ENCODE data around the gene EME2. TPM values are rescaled to one million over a fixed set of nuclear protein-coding genes. Genes with fewer than 3 reads are reported as not detected.

The EME2 gene
- total and polyA plus RNA-seq, 2 experiments from 2014 or later: 4.1 to 15.0 TPM

- no peak for TF ChIP-seq REST (IDR thresholded peaks at IDR 0.05; ENCODE audit: unreplicated experiment)
Measured at GRCh38 chr16:1820096-1820945, 47.7 kb downstream of the EME2 start (continued).

GRCh38 chr16:1820946-1821290 lies 48.3 kb downstream of the EME2 start:
- Mint-ChIP-seq H3K27me3 (ENCODE audit: insufficient read depth, low read depth, poor library complexity) (peaks cover 4% of the 10 kb centered on the region), H3K4me3 (no peak overlapping the region), H3K27ac (no peak overlapping the region), H3K36me3 (ENCODE audit: low read depth) (no peaks in the 10 kb centered on the region), H3K4me1 (no peaks in the 10 kb centered on the region; the same call in 2 of the 3 replicates), H3K9me3 (no peaks in the 10 kb centered on the region)
- no peak overlapping the region for H3K4me2 ChIP-seq
- DNase-seq (ENCODE audit: low spot score): no peak
- no peaks in the 10 kb centered on the region for H3K27me3 ChIP-seq (ENCODE audit: insufficient read depth)
- no peaks in the 10 kb centered on the region; the same call in 1 of the 2 replicates for H3K4me1 ChIP-seq (ENCODE audit: insufficient read depth)
- H3K27ac ChIP-seq (ENCODE audit: low read depth): no peak overlapping the region
- H3K9me2 ChIP-seq (ENCODE audit: insufficient read depth): no peaks in the 10 kb centered on the region
- peaks cover 6% of the 10 kb centered on the region; the same call in 1 of the 2 replicates for H3K79me2 ChIP-seq (replicated peaks; ENCODE audit: insufficient read depth)
- no peak for ATAC-seq
- no peak overlapping the region for H3K4me3 ChIP-seq
- H3K36me3 ChIP-seq (ENCODE audit: insufficient read depth): no peaks in the 10 kb centered on the region
- H4K20me1 ChIP-seq (replicated peaks; ENCODE audit: insufficient read depth): no peaks in the 10 kb centered on the region; the same call in 1 of the 2 replicates
- no peak overlapping the region for H2AFZ ChIP-seq
- H3F3A ChIP-seq (replicated peaks; ENCODE audit: low read depth): 0 out of 2 replicates have a peak, but pooled peaks cover 6% of the 10 kb centered on the region
- no peak for TF ChIP-seq ETS1 (IDR thresholded peaks at IDR 0.05)
- no peak for TF ChIP-seq EZH2phosphoT487 (IDR thresholded peaks at IDR 0.05; ENCODE audit: unreplicated experiment)
- TF ChIP-seq REST (IDR thresholded peaks at IDR 0.05; ENCODE audit: unreplicated experiment): no peak
- TF ChIP-seq CTCF (conservative IDR thresholded peaks at IDR 0.05; ENCODE audit: low read depth in 2 of 2): no peak
- no peak for TF ChIP-seq JUNB (IDR thresholded peaks at IDR 0.05; ENCODE audit: unreplicated experiment)
- no peak for TF ChIP-seq POLR2AphosphoS5 (IDR thresholded peaks at IDR 0.05; ENCODE audit: low read depth)
- TF ChIP-seq EZH2 (IDR thresholded peaks at IDR 0.05; ENCODE audit: low read depth, unreplicated experiment): no peak
- no peak for TF ChIP-seq NANOG (IDR thresholded peaks at IDR 0.05; ENCODE audit: borderline replicate concordance)
- TF ChIP-seq CREB1 (CRISPR knock-in tag; IDR thresholded peaks at IDR 0.05; ENCODE audit: low read depth): no peak

All from GM23338 (cell line).